Measurements from ENCODE around the gene ALG9. TPM values are rescaled to one million over a fixed set of nuclear protein-coding genes. Genes with fewer than 3 reads are reported as not detected.

Gene ALG9
- total and polyA plus RNA-seq, 5 experiments from 2014 or later: 6.4 to 28.6 (median 13.1) TPM

DNA sequence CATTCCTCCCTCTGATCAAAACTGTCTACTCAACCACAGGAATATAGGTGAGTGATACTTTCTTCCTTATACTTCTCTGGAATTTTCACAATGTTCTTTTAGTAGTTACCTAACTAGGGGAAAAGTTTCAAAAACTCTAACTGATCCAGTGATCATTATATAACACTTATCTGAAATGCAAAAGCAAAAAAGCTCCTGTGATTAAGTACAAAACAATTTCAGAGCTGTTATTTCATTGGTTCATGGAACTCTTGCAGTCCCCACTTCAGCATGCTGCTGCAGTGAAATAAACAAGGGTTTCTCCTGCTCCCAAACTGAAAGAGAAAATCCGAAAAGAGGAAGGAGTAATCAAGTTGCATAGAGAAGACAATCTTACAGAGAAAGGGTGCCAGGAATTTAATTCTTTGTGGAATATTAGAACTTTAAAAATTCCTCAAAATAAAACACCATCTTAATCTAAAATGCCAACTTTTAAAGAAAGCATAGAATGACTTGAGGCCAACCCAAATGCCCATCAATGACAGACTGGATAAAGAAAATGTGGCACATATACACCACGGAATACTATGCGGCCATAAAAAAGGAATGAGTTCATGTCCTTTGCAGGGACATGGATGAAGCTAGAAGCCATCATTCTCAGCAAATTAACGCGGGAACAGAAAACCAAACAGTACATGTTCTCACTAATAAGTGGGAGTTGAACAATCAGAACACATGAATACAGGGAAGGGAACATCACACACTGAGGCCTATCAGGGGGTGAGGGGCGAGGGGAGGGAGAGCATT is 125.5 kb downstream of the ALG9 start:
- Mint-ChIP-seq H3K9me3 (no peaks in the 10 kb centered on the region), H3K27ac (peak overlapping the region in 2 of 10 donors; percentile 3 to 43)

DNA sequence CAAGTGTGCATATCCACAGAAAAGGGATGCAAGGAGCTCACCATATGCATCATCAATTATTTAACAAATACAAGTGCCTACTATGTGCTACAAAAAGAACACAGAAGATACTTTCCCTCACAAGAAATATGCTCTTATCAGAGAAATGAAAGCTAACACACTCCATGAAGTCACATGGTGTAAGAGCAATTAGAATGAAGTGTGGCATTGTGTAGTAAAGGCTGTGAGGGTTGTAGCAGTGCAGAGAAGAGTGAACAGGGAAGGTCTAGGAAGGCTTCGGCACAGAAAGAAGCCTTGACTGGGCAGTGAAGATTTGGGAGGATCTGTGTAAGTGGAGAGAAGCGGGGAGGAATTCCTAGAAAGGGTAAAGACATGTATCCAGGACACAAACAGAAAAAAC is 127.7 kb downstream of the ALG9 start:
- Mint-ChIP-seq H3K27me3 (no peaks in the 10 kb centered on the region), H3K4me1 (peaks cover 0 to 7% (median 3%) of the 10 kb centered on the region in 4 donors), H3K36me3 (peaks cover 12 to 88% (median 24%) of the 10 kb centered on the region in 3 donors), H3K9me3 (no peaks in the 10 kb centered on the region), H3K27ac (peak overlapping the region in 4 of 10 donors; percentile 3 to 57 (median 20)), H3K4me3 (no peak overlapping the region)
- POLR2A ChIA-PET: no interaction called here
- DNase-seq: no peak
- no peak for ATAC-seq

More for the DNA sequence above, 125.5 kb downstream of the ALG9 start:
- Mint-ChIP-seq H3K4me1 (peaks cover 0 to 7% (median 3%) of the 10 kb centered on the region in 4 donors), H3K36me3 (peaks cover 12 to 91% (median 29%) of the 10 kb centered on the region in 3 donors), H3K27me3 (no peaks in the 10 kb centered on the region), H3K4me3 (no peak overlapping the region)
- no peak for ATAC-seq
- no peak for DNase-seq
- POLR2A ChIA-PET: no interaction called here

DNA sequence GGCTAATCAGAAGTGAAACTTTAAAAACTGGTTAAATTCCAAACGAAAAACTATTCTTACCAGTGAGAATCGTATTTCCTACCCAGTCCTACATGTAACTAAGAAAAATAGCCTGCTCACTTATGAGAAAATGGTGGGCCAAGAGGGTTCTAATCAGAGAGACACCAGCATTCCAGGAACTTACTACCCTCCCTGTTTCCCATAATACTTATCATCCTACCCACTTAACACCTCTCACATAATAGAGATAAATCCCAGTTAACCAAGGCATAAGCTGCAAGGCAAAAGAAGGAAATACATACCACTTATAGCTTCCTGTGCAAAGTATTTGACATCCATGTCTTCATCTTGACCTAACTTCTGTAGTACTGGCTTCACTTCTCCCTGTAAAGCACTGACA is 129.6 kb downstream of the ALG9 start:
- H3K36me3 Mint-ChIP-seq: peaks cover 7 to 74% (median 17%) of the 10 kb centered on the region in 3 donors
- H3K4me3 Mint-ChIP-seq: no peak overlapping the region
- peaks cover under 1 to 12% (median 6%) of the 10 kb centered on the region in 4 donors for H3K4me1 Mint-ChIP-seq
- no peaks in the 10 kb centered on the region for H3K27me3 Mint-ChIP-seq
- peak overlapping the region in 2 of 10 donors; percentile 14 to 25 for H3K27ac Mint-ChIP-seq
- ATAC-seq (no peak), DNase-seq (no peak)
- no peaks in the 10 kb centered on the region for H3K9me3 Mint-ChIP-seq
- POLR2A ChIA-PET: no interaction called here

DNA sequence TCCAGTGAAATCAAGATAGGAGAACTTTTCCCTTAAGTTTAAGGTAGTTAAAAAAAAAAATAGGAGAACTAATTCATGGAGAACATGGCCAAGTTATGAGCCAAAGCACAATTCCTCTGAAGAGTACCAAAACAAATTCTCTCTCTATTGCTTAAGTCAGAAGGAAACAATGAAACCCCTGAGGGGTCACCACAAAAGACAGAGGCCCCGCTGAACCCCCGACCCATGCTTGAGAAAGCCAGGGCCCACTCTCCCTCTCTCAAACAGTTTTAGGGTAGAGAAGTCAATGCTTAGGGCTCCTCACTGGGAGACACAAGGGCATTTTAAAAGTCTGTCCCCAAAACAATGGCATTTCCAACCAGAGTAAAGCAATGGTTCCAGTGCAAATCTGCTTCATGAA is 132.1 kb downstream of the ALG9 start:
- H3K27ac Mint-ChIP-seq: peak overlapping the region in 1 of 10 donors; percentile 47
- no peaks in the 10 kb centered on the region for H3K9me3 Mint-ChIP-seq
- POLR2A ChIA-PET: no interaction called here
- no peaks in the 10 kb centered on the region for H3K27me3 Mint-ChIP-seq
- ATAC-seq (no peak), DNase-seq (no peak)
- H3K4me3 Mint-ChIP-seq: no peak overlapping the region
- peaks cover 0 to 54% (median 7%) of the 10 kb centered on the region in 3 donors for H3K36me3 Mint-ChIP-seq
- H3K4me1 Mint-ChIP-seq: peaks cover 9 to 18% (median 12%) of the 10 kb centered on the region in 4 donors

DNA sequence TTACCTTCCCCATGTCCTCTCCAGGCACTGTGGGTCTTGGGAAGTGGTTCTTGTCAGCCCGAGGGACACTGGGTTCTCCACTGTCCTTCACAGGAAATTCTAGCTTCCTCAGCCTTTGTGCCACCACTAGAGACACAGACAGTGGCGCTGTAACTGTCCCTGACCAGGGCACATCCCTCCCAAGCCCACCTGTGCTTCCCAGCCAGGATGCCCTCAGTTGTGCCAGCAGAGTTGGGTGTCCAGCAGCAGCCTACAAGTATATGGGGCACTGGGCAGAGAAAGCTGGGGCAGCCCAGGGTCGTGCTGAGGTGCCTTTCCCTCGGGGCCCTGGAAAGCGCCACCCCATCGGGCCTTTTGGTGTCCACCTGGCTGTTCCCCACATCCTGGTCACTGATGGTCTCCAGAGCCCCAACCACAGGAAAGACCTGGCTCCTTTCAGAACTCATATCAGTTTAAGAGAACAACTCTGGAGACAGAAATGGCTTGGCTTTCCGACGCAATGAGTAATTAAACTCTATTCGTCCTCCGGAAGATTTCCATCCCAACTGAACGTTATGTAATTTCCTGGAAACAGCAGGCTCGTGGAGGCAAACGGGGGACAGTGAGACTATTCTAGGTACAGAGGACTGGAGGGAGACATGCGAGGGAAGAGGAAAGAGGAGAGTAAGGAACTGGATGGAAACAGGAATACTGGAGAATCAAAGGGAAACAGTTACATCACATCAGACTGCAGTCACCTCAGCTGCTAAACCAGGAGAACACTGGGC is 133.8 kb downstream of the ALG9 start:
- POLR2A ChIA-PET: no interaction called here
- ATAC-seq: no peak
- H3K27me3 Mint-ChIP-seq: no peaks in the 10 kb centered on the region
- DNase-seq: no peak
- H3K4me1 Mint-ChIP-seq: peaks cover 9 to 18% (median 11%) of the 10 kb centered on the region in 4 donors
- no peaks in the 10 kb centered on the region for H3K9me3 Mint-ChIP-seq
- peak overlapping the region in 7 of 10 donors; percentile 4 to 92 (median 52) for H3K27ac Mint-ChIP-seq
- H3K36me3 Mint-ChIP-seq: peaks cover 0 to 39% (median 4%) of the 10 kb centered on the region in 3 donors
- H3K4me3 Mint-ChIP-seq: no peak overlapping the region

DNA sequence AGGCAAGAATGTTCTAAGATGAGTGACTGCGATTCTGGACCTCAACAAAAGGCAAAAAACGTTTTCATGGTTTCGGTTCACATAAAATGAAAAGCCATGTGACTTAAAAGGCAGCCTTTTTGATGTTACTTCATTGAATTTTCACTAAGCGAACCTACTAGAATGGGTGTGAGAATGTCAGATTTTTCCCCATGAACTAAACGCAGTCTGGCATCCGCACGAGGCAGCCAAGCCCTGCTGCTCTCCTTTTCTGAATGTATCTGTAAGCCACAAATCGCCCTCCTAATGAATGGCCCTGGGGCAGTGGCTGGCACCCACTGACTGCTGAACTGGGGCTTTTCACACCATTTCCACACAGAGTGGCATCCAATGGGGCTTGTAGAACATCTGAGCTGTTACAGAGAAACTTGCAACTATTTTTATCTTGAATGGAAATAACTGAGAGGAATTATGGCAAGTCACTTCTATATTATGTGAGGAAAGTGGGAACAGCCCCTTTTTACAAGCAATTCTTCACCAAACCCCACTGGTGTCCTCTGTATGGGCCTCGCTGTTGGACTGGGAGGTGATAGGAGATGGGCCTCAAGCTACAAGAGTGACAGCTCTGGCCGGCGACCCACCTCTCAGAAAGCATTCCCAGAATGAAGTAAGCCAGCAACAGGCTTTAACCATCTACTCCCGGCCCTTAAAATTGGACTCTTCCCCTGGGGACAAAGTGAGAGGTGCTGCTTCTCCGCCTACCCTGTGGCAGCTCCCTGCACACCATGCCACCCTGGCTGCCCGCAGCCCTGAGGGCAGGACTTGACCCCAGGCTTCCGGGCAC is 134.5 kb downstream of the ALG9 start:
- Mint-ChIP-seq H3K36me3 (peaks cover 0 to 33% (median 4%) of the 10 kb centered on the region in 3 donors), H3K4me3 (no peak overlapping the region), H3K27ac (peak overlapping the region in 8 of 10 donors; percentile 24 to 92 (median 62)), H3K27me3 (no peaks in the 10 kb centered on the region), H3K9me3 (no peaks in the 10 kb centered on the region), H3K4me1 (peaks cover 9 to 18% (median 11%) of the 10 kb centered on the region in 4 donors)
- POLR2A ChIA-PET: no interaction called here
- ATAC-seq: no peak
- no peak for DNase-seq

Other genes starting within 250 kb of the ALG9 start
- 10 to 100 TPM; 38.1 to 38.2 TPM for gene PPP2R1B, start 105.2 kb downstream of the ALG9 start, total RNA-seq
- 10 to 100 TPM; 12.5 to 14.8 (median 14.4) TPM for gene PPP2R1B, start 105.2 kb downstream of the ALG9 start, polyA plus RNA-seq
- 1 to 10 TPM; 5.9 to 6.1 TPM for gene FDXACB1, start 7.6 kb upstream of the ALG9 start, total RNA-seq
- gene FDXACB1, start 7.6 kb upstream of the ALG9 start, polyA plus RNA-seq: 1 to 10 TPM; 7.5 to 8.3 (median 7.6) TPM
- gene CFAP68, start 8.0 kb upstream of the ALG9 start, total RNA-seq: 10 to 100 TPM; 22.9 to 25.6 TPM
- 10 to 100 TPM; 29.5 to 33.5 (median 33.4) TPM for gene CFAP68, start 8.0 kb upstream of the ALG9 start, polyA plus RNA-seq
- gene CRYAB, start 40.2 kb upstream of the ALG9 start, total RNA-seq: not detected
- gene CRYAB, start 40.2 kb upstream of the ALG9 start, polyA plus RNA-seq: not detected
- under 1 TPM in 1 of 2 experiments, not detected in 1; 0.27 TPM for gene HSPB2, start 41.2 kb upstream of the ALG9 start, total RNA-seq
- not detected for gene HSPB2, start 41.2 kb upstream of the ALG9 start, polyA plus RNA-seq
- not detected for gene C11orf52, start 47.3 kb upstream of the ALG9 start, total RNA-seq
- not detected for gene C11orf52, start 47.3 kb upstream of the ALG9 start, polyA plus RNA-seq
- 1 to 10 TPM in 1 of 2 experiments, under 1 TPM in 1; 0.80 to 1.2 TPM for gene DIXDC1, start 65.8 kb upstream of the ALG9 start, total RNA-seq
- 1 to 10 TPM in 1 of 3 donors, under 1 TPM in 2; 0.27 to 5.7 (median 0.81) TPM for gene DIXDC1, start 65.8 kb upstream of the ALG9 start, polyA plus RNA-seq
- gene DLAT, start 153.8 kb upstream of the ALG9 start, total RNA-seq: 10 to 100 TPM; 20.0 to 20.5 TPM
- gene DLAT, start 153.8 kb upstream of the ALG9 start, polyA plus RNA-seq: 10 to 100 TPM; 22.4 to 26.1 (median 24.5) TPM
- gene PIH1D2, start 202.4 kb upstream of the ALG9 start, total RNA-seq: not detected
- gene PIH1D2, start 202.4 kb upstream of the ALG9 start, polyA plus RNA-seq: under 1 TPM in 2 of 3 donors, not detected in 1; 0.50 to 0.87 TPM
- gene NKAPD1, start 202.7 kb upstream of the ALG9 start, total RNA-seq: 10 to 100 TPM; 21.5 to 21.7 TPM
- 10 to 100 TPM in 1 of 3 donors, 1 to 10 TPM in 2; 9.8 to 12.6 (median 10.0) TPM for gene NKAPD1, start 202.7 kb upstream of the ALG9 start, polyA plus RNA-seq
- 10 to 100 TPM; 26.2 to 33.3 TPM for gene TIMM8B, start 215.2 kb upstream of the ALG9 start, total RNA-seq
- 10 to 100 TPM; 58.0 to 75.2 (median 69.1) TPM for gene TIMM8B, start 215.2 kb upstream of the ALG9 start, polyA plus RNA-seq
- 10 to 100 TPM; 71.5 to 76.9 TPM for gene SDHD, start 215.3 kb upstream of the ALG9 start, total RNA-seq
- 100 to 1,000 TPM; 167 to 191 (median 181) TPM for gene SDHD, start 215.3 kb upstream of the ALG9 start, polyA plus RNA-seq

All from naive thymus-derived CD8-positive, alpha-beta T cell (primary cell).